22Rv1 (cell line): Measurements from ENCODE around the gene ZNF385C.

ENCODE experiments used
- ZFX ChIP-seq: fragments of 450-650 bp; IDR thresholded peaks from 2 replicates; pipeline ENCODE4 v1.6.1; 2017; ENCODE audit warnings: antibody characterized with exemption, borderline replicate concordance
- TF ChIP-seq, protein P1 (sequence below): fragments of 450-650 bp; IDR thresholded peaks from 2 replicates; pipeline ENCODE4 v1.5.1; 2017; ENCODE audit warnings: mild to moderate bottlenecking

DNA sequence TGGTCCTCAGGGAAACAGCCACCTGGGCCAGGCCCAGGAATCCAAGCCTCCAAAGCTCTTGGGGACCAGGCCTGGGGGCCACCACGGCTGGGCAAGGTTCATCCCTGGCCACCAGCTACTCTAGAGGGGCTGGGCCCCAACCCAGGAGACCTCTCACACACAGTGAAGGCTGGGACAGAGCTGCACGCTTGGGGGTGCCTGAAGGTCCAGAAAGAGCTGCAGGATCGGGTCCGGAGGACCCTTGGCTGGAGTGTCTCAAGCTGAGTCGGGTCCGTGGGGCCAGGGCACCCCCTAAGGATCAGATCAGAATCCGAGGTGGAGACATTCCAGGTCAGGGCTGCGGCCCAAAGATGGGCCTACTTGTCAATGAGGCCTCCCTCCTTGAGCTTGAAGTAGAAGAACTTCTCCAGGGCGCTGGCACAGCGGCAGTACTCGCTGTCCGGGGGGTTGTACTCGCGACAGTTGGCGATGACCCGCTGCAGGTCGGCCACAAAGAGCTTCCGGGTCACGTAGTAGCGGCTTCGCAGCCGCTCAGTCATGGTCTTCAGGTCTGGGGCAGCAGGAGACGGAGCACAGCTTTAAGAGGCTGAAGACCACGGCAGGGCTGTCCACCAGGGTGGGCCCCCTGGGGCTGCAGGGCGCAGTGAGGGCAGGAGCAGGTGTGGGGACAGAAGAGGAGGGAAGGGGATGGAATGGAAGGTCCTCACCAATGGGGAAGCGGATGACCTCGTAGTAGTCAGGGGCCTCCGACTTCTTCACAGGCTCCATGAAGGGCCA, 15.2 kb upstream of the ZNF385C start:
- TF ChIP-seq, protein P1, sequence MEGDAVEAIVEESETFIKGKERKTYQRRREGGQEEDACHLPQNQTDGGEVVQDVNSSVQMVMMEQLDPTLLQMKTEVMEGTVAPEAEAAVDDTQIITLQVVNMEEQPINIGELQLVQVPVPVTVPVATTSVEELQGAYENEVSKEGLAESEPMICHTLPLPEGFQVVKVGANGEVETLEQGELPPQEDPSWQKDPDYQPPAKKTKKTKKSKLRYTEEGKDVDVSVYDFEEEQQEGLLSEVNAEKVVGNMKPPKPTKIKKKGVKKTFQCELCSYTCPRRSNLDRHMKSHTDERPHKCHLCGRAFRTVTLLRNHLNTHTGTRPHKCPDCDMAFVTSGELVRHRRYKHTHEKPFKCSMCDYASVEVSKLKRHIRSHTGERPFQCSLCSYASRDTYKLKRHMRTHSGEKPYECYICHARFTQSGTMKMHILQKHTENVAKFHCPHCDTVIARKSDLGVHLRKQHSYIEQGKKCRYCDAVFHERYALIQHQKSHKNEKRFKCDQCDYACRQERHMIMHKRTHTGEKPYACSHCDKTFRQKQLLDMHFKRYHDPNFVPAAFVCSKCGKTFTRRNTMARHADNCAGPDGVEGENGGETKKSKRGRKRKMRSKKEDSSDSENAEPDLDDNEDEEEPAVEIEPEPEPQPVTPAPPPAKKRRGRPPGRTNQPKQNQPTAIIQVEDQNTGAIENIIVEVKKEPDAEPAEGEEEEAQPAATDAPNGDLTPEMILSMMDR: no peak
- TF ChIP-seq ZFX: no peak
